ES-I3 (cell line): ENCODE measurements around the gene TCF15.
"Not testable (repeated sequence)": the region's sequence is repeated elsewhere in the genome, so short reads cannot be mapped to it uniquely, and the experiment has no call there.

Source experiments
- H3K36me3 ChIP-seq: 2 replicates; pipeline ENCODE4 v1.6.1; 2013; ENCODE audit warnings: mild to moderate bottlenecking, low read length, control low read depth, moderate library complexity; ENCODE audit not compliant: insufficient read depth
- H3K4me1 ChIP-seq: 2 replicates; pipeline ENCODE4 v1.6.1; 2013; ENCODE audit warnings: mild to moderate bottlenecking, control low read depth, low read length; ENCODE audit not compliant: insufficient read depth
- H3K9ac ChIP-seq: 2 replicates; pipeline ENCODE4 v1.6.1; 2013; ENCODE audit warnings: low read depth, mild to moderate bottlenecking, low read length, moderate library complexity
- H3K9me3 ChIP-seq: 2 replicates; pipeline ENCODE4 v1.6.1; 2013; ENCODE audit warnings: mild to moderate bottlenecking, low read length, moderate library complexity; ENCODE audit not compliant: control insufficient read depth, insufficient read depth

Gene TCF15

DNA sequence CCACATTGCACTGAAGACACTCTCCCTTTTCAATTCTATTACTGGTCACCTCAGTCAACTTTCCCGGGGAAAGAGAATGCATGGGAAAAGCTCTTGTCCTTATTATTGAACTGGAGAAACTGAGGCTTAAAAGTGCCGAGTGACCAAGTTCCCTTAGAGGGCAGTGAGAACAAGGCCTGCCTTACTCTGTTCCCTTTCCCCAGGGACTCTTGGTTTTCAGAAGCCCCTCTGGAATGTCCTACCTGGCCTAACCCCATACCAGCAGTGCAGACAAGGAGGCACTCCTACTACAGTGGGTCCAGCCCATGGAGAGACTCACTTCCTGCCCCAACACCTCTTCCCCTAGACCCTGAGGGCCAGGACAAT, 36.7 kb upstream of the TCF15 start:
- Histone ChIP-seq H3K9ac (no peak overlapping the region), H3K9me3 (no peaks in the 10 kb centered on the region), H3K4me1 (peaks cover 2% of the 10 kb centered on the region; the same call in 1 of the 2 replicates), H3K36me3 (peaks cover 20% of the 10 kb centered on the region)

DNA sequence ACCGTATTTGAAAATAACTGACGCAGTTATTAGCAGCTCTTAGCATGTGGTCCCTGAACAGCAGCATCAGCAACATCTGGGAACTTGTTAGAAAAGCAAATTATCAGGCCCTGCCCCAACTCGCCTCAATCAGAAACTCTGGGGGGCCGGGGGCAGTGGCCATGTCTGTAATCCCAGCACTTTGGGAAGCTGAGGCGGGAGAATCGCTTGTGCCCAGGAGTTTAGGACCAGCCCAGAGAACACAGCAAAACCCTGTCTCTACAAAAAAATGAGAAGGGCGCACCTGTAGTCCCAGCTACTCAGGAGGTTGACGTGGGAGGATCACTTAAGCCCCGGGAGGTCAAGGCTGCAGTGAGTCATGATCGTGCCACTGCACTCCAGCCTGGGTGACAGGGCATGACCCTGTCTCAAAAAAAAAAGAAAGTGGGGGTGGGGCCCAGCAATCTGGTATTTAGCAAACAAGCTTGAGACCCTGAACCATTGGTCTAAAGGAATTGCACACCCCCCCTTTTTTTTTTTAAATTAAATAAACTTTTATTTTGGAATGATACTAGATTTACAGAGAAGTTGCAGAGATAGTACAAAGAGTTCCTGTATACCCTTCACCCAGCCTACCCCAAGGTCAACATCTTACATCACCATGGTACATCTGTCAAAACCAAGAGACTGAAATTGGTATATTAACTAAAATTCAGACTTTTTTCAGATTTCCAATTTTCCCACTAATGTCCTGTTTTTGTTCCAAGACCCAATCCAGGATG, 36.2 kb upstream of the TCF15 start:
- H3K9me3 ChIP-seq, result no peaks in the 10 kb centered on the region
- H3K9ac ChIP-seq, result no peak overlapping the region
- H3K4me1 ChIP-seq, result no peaks in the 10 kb centered on the region; the same call in 1 of the 2 replicates
- peaks cover 20% of the 10 kb centered on the region for H3K36me3 ChIP-seq

DNA sequence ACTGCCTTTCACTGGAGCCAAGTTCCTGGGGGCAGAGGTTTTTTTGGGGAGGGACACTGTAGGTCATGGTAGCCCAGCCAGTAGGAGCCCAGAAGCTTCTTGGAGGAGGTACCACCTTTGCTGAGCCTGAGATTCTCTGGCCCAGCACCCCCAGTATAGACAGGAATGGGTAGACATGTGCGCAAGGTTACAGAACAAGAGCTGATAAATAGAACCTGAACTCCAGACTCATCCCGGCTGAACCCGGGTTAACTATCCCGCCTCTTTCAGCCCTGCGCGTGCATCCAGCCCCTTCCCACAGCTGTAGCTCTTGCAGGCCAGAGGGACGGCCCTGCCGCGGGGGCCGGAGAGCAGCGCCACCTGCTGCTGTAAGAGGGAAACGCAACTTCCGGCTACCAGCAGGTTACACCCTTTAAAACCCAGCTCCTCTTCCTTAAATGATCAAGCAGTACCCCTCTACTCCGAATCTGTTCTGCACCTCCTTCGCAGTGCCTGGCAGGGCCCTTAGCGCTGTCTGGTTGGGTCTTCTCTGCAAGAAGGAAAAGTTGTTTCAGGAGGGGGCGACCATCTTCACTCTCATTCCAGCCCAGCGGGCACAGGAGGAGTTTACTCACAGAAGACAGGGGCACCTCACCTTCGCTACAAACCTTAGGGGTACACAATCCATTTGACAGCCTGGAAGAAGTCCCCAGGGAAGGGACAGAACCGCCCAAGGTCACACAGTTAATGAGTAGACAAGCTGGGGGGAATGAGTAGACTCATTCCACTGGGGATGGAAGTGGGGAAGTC, 35.4 kb upstream of the TCF15 start:
- peaks cover 15% of the 10 kb centered on the region for H3K36me3 ChIP-seq
- no peaks in the 10 kb centered on the region for H3K9me3 ChIP-seq
- no peaks in the 10 kb centered on the region; the same call in 1 of the 2 replicates for H3K4me1 ChIP-seq
- no peak overlapping the region for H3K9ac ChIP-seq

DNA sequence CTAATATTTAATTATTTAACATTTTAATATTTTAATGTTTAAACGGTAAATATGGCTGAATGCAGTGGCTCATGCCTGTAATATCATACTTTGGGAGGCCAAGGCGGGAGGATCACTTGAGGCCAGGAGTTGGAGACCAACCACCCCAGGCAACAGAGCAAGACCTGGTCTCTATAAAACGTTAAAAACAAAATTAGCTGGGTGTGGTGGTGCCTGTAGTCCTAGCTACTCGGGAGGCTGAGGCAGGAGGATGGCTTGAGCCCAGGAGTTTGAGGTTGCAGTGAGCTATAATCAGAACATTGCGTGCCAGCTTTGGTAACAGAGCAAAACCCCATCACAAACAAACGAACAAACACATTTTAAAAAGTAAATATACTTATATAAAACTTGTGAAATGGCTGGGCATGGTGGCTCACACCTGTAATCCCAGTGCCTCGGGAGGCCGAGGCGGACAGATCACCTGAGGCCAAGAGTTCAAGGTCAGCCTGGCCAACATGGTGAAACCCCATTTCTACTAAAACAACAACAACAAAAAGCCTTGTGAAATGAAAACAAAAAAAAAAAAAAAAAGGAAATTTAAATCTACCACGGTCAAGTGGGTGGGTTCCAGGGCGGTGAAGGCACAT, 34.7 kb upstream of the TCF15 start:
- Histone ChIP-seq H3K36me3 (peaks cover 15% of the 10 kb centered on the region), H3K4me1 (no peaks in the 10 kb centered on the region; the same call in 1 of the 2 replicates), H3K9ac (no peak overlapping the region), H3K9me3 (no peaks in the 10 kb centered on the region)

DNA sequence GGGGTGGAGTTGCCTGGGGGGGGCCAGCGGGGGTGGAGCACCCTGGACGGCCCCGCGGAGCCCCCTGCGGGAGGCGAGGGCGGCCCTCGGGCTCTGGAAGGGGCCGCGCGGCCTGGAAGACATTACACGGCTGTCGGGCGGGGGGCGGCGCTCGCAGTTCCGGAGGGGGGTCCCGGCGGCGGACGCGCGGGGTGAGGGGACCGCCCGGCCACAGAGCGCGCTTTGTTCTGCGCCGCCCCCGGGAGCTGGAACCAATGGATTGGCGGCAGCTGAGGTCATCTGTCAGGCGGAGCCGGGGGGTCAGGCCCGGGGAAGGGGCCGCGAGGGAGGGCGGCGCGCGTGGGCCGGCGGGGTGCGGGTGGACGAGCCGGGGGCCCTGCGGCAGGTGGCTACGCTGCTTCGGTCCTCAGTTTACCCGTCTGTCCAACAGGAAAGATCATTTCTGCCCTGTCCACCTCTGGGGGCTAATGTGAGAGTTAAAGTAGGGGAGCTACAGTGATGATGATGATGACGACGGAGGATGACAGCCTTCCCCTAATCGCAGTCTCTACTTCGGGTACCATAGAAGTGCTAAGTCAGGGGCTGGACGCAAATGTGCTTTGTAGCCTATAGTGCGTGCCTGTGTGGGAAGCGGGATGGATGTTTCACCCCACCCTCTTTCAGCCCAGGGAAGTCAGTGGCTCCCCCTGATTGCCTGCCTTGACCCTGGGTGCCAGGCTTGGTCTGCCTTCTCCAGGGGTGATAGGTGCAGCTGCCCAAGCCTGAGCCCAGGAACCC, 32.5 kb upstream of the TCF15 start:
- H3K9ac ChIP-seq, result no peak overlapping the region; the same call in 1 of the 2 replicates
- no peaks in the 10 kb centered on the region for H3K9me3 ChIP-seq
- H3K4me1 ChIP-seq, result no peaks in the 10 kb centered on the region; the same call in 1 of the 2 replicates
- H3K36me3 ChIP-seq, result peaks cover 5% of the 10 kb centered on the region

DNA sequence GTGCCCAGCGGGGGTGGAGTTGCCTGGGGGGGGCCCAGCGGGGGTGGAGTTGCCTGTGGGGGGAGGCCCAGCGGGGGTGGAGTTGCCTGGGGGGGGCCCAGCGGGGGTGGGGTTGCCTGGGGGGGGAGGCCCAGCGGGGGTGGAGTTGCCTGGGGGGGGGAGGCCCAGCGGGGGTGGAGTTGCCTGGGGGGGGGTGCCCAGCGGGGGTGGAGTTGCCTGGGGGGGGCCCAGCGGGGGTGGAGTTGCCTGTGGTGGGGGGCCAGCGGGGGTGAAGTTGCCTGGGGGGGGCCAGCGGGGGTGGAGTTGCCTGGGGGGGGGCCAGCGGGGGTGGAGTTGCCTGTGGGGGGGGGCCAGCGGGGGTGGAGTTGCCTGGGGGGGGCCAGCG, 31.9 kb upstream of the TCF15 start:
- H3K36me3 ChIP-seq, H3K9me3 ChIP-seq, H3K4me1 ChIP-seq, H3K9ac ChIP-seq: not testable (repeated sequence)

DNA sequence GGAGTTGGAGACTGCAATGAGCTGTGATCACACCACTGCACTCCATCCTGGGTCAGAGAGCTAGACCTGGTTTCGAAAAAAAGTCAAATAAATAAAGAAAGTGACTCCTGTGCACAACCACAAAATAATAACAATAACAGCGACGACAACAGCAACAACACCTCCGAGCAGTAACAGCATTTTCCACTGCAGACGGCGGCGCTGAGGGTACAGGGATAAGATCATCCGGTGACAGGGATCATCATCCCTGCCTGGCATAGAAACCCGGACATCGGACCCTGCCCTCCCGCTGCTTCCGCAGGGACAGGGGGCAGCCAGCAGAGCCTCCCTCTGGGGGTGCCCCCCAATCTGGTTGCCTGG, 31.4 kb upstream of the TCF15 start:
- Histone ChIP-seq H3K36me3 (no peaks in the 10 kb centered on the region), H3K4me1 (no peaks in the 10 kb centered on the region; the same call in 1 of the 2 replicates), H3K9ac (no peak overlapping the region), H3K9me3 (no peaks in the 10 kb centered on the region)

DNA sequence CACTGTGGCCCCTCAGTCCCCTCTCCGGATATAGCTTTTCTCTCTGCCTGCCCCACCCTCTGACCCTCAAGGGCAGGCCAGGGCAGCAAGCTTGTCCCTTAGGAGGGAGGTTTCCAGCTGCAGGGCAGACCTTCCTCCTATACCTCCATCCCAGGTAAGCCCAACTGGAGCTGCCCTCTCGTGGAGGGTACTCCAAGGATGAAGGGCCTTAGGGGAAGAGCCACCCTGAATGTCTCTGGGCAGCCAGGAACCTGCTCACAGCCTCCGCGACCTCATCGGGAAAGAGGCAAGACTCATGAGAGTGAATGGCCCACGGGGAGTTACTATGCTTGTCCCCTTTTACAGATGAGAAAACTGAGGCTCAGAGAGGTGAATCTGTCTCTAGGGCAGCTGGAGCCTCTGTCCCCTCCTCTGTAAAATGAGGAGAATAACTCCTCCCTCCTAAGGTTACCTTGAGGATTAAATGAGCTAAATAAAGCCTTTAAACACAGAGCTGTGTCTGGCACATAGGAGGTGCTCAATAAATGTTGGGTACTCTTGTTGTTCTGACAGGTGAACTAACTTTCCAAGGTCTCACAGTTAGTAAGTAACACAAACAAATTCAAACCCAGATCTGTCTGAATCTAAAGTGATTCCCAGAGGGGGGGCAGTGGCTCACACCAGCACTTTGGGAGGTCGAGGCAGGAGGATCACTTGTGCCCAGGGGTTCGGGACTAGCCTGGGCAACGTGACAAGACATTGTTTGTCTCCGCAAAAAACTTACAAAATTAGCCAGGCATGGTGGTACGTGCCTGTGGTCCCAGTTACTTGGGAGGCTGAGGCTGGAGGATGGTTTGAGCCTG, 30.8 kb upstream of the TCF15 start:
- Histone ChIP-seq H3K9ac (no peak overlapping the region), H3K9me3 (no peaks in the 10 kb centered on the region), H3K36me3 (no peaks in the 10 kb centered on the region), H3K4me1 (no peaks in the 10 kb centered on the region; the same call in 1 of the 2 replicates)

DNA sequence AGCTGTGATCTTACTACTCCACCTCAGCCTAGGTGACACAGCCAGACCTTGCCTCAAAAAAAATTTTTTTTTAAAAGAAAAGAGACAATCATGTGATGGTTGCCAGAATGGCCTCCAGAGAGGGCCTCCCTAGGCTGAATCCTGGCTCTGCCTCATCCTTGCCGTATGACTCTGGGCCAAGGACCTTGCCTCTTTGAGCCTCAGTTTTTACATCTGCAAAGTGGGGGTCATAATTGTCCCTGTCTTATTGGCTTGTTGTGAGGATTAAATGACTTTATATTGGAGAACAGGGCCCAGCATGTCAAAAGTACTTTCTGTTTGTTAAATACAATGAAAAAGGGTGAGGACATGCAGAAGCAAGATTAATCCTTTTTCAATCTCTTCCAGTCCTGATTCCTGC, 28.5 kb upstream of the TCF15 start:
- peaks cover 11% of the 10 kb centered on the region for H3K4me1 ChIP-seq
- H3K9ac ChIP-seq, result no peak overlapping the region
- no peaks in the 10 kb centered on the region for H3K36me3 ChIP-seq
- H3K9me3 ChIP-seq, result no peaks in the 10 kb centered on the region

DNA sequence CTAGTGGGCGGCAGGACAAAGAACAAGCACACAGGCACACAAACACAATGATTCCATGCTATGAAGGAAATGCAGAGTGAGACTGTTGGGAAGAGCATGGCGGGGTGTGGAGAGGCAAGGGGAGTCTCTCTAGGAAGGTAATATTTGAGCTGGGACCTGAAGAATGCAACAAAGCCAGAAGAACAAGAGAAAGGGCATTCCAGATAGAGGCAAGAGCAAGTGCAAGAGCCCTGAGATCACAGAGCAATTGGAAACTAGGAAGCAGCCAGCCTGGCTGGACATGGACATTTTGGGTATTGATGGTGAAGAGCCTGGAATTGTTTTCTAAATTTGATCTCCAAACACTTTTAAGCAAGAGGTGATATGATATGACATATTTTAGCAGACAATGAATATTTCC, 27.4 kb upstream of the TCF15 start:
- Histone ChIP-seq H3K9me3 (no peaks in the 10 kb centered on the region), H3K9ac (no peak overlapping the region), H3K4me1 (peaks cover 11% of the 10 kb centered on the region), H3K36me3 (no peaks in the 10 kb centered on the region)

DNA sequence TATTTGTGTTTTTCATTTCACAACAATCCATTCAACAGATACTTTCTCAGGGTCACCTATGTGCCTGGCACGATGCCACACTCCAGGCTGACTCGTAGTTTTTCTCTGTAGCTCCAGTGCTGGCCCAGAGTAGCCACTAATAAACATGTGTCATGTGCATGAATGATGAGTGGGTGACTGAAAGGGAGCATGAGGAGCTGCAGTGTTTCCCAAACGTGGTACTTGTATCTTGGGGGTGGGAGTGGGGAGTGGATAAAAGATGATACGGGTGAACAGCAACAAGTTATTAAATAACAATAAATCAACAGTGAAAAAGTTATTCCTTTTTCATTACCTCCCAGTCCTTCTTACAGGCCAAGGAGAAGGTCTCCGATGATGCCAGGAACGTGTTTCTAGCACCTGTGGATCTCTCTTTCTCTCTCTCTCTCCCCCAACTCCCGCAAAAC, 25.8 kb upstream of the TCF15 start:
- H3K9me3 ChIP-seq, result no peaks in the 10 kb centered on the region
- H3K4me1 ChIP-seq, result peaks cover 11% of the 10 kb centered on the region
- no peak overlapping the region for H3K9ac ChIP-seq
- no peaks in the 10 kb centered on the region for H3K36me3 ChIP-seq

DNA sequence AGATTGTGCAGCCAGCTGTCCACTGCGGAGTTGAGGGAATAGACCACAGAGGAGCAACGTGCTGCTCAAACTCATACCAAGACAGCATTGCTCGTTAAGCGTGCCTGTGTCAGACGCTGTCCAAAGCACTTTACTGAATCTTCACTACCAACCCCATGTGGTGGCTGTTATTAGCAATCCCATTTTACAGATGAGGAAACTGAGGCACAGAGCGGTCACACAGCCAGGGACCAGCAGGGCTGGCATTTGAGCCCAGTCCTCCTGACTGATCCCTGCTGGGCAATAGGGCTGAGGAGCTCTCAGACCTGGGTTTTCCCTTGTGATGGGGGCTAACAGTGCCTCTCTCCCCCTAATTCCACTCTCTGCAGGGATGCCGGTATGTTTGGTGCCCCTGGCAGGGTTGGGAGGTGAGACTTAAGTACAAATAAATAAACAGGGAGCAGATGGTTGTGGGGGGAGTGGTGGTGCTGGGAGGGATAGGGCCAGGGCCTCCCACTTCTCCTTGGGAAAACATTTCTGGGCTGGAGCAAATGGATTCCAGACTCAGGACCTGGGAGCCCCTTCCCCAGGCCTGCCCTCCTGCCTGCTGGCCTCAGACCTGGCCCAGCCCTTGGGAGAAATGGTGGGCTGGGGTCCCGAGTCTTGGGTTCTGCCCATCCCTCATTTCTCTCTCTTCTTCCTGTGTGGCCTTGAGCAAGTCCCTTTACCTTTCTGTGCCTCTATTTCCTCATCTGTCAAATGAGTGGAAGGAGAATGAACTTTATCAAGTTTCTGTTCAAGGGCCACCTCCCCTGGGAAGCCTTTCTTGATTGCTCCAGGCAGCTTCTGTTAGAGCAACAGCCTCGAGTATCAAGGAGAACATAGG, 25.2 kb upstream of the TCF15 start:
- H3K9me3 ChIP-seq, result no peaks in the 10 kb centered on the region
- H3K9ac ChIP-seq, result no peak overlapping the region
- no peaks in the 10 kb centered on the region for H3K36me3 ChIP-seq
- peaks cover 11% of the 10 kb centered on the region for H3K4me1 ChIP-seq
